Occipital lobe (tissue), 2 donors: ENCODE measurements around the gene GALNT5. TPM values are rescaled to one million over a fixed set of nuclear protein-coding genes. Genes with fewer than 3 reads are reported as not detected.

Experiments used
- DNase-seq: peaks from one replicate; lab custom pipeline; 2025; lab: John Stamatoyannopoulos, UW
- total RNA-seq: library from RNA; depleted of rRNA; stranded (reverse); fragments of >200 nt; gene quantifications from one replicate; pipeline ENCODE4 v1.2.3, GENCODE V29; 2014

GALNT5 gene
- total RNA-seq, 1 donor from 2014 or later: 0.16 TPM

DNA sequence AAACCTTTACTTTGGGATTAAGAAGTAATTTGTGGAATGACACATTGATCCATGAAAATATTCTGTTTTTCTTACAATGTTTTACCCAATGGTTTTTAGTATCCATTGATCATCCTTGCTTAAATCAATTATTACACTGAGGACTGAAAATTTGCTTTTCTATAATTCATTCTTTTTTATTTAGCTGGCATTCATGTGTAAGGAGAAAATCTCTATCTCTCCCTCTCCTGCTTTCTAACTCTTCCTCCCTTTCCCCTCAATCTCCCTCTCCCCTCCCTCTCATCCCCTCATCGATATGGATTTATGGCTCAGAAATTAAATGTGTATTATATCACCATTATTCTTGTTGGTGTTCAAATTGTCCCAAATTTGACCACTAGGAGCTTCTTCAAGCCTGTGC lies 29.7 kb downstream of the GALNT5 start:
- no peak for DNase-seq

DNA sequence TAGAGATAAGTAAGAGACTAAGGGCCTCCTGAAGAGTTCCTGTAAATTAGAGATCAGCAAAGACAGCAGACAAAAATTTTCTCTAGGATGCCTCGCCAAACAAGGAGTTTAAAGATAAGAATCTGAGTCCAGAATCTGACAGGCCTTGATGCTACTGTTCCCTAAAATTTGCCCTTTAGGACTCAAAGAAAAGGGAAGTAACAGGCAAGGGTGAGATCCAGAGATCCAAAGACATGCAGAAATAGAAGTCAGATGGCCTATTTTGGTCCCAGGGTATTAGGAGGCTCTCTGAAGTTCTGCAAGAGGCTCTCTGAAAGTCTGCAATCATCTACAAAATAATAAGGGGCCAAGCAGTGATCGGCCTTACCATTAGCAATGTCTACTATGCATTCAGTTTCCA lies 33.0 kb downstream of the GALNT5 start:
- no peak for DNase-seq

DNA sequence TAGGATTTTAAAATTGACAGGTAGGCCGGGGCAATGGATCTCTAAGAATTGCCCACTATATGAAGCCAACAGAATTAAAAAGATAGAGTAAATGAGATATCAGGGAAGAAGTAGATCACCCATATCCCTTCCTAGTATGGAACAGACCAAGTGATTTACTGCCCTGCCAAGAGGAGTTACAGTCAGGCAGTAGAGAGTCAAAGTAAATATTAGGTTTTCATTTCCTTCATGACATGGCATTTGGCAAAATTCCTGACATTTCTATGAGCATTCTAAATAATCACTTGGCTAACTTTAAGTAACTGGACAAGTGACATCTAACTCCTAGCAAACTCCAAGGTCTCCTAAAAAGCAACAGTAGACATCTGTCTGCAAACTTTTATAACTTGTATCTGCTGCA lies 33.5 kb downstream of the GALNT5 start:
- no peak for DNase-seq

DNA sequence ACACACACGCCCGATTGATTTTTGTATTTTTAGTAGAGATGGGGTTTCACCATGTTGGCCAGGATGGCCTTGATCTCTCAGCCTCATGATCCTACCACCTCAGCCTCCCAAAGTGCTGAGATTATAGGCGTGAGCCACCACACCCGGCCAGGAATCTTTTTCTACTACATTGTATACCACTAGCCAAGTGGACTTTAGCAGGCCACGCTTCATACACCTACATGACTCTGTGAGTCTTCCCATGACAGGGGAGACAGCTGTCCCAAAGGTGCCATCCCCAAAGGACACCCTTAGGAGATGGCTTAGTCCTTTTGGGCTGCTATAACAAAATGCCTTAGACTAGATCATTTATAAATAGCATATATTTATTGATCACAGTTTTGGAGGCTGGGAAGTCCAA lies 35.3 kb downstream of the GALNT5 start:
- no peak for DNase-seq

DNA sequence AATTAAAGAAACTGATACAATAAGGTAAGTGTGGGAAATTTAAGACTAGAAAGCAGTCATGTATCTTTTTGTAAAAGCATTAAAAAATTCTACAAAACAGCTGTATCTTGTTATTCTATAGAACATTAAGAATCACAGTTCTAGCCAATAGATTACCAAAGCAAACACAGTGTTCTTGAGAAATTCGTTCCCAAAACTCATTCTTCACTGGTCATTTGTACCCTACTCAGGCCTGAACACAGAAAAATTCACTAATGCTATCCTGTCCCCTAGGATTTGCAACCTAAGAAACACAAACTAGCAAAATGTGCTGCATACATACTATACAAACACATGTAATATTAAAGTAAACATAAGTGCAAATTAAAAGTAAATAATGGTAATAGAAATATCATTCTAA lies 39.0 kb downstream of the GALNT5 start:
- no peak for DNase-seq

DNA sequence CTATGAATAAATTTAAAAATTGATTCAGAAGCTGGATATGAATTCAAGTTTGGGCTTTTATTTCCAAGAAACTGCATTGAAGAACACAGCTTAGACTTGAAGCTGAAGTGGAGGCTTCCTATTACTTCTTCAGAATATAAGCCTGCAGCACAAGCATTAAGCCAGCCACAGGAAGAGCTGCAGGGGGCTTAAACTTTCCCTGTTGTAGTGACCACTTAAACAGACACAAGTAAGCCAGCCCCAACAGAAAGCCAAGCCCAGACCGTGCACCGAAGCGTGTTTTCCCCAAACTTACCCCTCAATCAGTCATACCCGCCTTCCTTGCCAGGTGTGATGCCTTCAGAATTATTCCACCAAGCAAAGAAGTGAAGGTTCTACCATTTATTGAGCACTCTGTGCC lies 39.5 kb downstream of the GALNT5 start:
- DNase-seq: no peak

DNA sequence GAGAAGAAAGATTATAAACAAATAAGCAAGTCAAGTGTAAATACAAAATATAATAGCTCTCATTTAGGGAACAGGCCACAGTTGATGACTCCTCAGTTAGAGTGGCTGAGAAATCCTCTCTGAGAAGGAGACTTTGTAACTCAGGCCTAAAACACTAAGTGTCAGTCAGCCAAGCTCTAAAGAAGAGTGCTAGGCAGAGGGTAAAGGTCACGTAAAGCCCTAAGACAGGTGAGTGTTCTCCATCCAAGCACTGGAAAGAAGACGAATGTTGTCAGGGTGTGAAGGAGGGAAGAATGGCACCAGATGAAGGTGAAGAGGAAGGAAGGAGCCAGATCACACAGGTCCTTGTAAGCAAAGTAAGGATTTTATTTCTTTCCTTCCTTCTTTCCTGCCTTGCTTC lies 43.8 kb downstream of the GALNT5 start:
- no peak for DNase-seq

DNA sequence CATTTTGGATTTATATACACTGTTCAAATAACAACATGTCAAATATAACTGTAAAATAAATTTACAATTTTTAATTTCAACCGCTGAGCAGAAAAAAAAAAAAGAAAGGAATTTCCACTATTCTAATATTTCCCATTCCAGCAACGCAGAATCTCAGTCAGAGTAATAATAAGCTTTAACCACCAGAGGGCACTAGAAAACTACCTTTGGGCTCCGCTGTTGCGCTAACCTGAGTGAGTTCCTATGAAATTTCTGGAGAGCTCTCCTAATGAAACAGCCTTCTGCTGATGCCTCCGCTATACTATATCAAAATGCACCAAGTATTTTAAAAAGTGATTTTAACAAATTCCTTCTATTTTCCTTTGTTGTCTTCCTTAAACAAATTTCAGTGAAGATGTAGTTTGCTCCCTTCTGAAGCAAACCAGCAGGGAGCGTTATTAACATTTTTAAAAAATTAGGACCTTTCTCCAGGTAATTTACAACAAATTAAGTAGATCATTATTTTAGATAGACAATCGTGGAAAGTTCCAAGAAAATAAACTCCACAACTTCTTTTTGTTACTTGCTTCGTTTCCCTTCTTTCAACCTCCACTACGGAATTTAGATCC lies 45.1 kb downstream of the GALNT5 start:
- DNase-seq: no peak

DNA sequence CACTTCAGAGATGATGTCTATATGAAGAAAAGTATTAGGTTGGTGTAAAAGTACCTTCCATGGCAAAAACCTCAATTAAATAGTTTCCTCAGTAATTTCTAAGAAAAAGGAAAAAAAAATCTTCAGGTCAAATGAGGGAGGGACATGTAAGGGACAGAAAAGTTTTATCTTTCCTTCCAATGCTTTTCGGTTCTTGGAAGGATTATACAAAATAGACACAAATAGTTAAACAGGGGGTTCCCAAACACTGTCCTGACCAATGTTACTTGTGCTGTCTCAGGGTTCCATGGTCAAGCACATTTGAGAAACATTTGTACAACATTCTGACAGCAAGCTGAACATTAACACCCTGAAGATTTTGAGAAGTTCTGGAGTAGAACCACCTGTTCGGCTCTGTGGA lies 46.1 kb downstream of the GALNT5 start:
- DNase-seq: no peak

DNA sequence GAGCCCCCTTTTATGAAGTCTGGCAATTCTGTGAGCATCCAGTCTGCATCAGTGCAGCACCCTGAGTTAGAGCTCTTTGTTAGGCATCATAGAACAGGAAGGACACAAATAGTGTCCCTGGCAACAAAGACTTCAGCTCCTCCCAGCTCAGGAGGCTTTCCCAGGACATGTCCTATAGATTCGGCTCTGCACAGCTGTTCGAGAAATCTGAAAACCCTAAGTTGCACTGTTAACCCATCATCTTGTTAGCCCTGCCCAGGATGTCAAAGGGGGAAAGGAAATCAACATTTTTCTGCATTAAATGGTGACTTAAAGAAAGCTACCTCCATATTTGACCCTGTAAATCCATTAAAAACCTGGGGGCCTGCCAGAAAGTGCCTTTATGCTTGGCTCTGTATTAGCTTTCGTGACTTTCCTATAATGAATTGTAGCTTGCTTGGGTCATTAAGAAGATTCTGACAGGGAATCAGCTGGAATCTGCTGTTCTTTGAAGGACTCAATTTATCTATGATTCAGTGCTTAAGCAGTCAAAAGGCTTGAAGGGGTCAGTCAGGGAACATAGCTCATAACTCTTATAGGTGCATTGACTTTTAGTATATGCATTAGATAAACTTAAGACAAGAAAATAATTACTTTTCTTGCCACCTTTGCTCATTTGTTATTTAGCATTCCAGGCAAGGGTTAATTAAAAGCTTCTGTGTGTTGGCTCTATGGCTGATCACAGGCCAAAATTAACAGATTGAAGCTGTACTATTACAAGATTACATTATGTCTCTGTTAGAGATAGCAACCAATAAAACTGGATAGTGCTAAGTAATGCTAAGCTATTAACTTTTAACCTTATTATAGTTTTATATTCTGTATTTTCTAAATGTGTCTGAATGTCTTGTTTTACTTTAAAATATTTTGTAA lies 47.6 kb downstream of the GALNT5 start:
- DNase-seq: no peak

DNA sequence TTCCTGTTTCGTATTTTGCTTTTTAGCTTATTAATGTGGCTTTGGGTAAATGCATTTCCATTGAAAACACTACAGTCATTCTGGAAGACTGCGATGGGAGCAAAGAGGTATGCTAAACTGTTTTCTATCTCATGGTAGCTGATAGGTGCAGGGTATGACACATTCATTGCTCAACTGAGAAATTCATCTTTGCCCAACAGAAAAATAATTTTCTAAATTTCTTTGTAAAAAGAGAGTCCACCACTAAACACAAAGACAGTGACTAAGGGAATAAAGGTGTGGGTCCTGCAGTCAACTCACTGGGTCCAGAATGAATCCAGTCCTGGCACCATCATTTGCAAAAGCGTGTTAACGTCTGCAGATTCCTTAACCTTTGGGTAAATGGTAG lies 48.2 kb downstream of the GALNT5 start:
- DNase-seq: no peak

DNA sequence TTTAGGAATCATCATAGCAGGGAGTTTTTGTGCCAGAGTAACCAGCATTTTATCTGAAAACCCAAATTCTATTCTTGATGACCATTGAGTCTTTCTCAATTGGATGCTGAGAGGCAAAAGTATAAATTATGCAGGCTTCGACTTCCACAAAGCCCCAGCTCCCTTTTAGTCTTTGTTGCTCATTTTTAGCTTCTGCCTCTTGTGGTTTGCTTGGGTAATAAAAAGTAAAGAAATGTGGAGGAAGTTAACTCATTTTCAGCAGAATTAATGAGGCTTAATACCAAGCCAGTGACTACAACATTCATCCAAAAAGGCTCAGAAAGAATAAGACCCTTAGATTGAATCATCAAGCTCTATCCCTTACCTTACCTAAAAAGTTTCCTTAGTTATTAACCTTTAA lies 49.5 kb downstream of the GALNT5 start:
- DNase-seq: no peak

DNA sequence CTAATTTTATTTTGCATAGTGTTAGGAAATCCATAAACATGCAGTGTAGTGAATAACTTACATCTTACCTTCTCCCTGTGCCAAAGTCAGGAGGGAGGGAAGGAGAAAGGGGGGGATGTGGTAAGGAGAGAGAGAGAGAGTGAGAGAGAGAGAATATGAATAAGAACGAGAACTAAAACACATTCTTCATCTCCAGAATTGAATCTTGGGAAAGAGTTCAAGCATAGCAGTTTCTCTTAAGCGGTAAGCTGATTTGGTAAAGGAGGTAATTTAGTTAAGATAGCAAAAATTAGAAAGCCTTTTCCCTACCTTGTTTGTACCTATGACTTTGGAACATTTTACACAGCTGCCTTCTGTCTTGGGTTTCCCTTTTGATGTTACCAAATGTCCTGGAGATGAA lies 52.4 kb downstream of the GALNT5 start:
- DNase-seq: no peak

DNA sequence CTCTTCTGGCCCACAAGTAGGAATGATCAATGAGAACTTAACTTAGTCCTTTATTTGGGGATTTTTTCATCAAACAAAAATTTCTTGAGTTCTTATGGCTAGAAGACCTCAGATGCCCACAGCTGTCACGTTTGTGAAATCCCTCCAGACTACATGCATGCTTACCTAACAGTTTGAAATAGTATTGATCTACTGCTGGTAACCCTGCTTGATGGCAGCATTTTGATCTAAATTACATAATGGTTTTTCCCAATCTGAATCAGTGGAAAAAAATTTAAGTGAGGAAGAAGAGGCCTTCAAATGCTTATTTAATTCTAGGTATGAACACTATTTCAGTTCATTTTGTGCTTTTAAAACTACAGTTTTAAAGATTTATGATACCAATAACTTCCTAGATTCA lies 54.2 kb downstream of the GALNT5 start:
- no peak for DNase-seq

DNA sequence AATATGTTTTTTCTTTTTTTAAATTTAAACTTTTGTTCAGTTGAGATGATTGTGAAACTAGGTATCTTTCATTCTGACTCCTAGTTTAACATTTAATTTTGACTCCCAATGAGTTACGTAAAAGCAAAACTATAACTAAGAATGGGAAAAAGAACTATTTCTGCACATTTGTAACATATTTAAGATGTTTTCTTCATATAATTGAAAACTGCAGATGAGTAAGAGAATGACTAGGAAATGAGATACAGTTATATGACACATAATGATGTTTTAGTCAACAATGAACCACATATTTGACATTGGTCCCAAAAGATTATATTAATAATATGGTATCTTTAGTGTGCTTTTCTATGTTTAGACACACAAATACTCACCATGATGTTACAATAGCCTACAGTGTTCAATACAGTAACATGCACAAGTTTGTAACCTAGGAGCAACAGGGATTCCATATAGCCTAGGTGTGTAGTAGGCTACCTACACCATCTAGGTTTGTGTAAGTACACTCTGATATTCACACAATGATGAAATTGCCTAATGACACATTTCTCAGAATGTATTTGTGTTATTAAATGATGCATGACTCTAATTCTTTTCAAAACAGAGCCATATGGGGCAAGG lies 55.5 kb downstream of the GALNT5 start:
- no peak for DNase-seq

DNA sequence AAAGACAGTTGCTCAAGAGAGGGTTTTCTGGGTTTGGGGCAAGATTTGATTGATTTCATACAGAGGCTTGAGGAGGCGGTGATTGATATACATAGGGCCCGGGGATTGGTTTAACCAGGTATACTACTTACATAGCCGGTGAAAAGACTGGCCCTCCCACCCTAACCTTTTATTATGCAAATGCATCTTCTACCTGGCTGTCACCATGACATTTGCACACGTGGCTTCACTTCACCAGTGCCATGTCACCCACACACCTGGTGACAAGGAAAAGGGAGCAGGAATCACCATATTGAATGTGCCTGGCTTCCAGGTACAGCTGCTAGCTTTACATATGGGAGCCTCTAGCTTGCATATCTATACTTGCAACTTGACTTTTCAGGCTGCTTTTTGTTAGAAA lies 58.4 kb downstream of the GALNT5 start:
- DNase-seq: no peak

DNA sequence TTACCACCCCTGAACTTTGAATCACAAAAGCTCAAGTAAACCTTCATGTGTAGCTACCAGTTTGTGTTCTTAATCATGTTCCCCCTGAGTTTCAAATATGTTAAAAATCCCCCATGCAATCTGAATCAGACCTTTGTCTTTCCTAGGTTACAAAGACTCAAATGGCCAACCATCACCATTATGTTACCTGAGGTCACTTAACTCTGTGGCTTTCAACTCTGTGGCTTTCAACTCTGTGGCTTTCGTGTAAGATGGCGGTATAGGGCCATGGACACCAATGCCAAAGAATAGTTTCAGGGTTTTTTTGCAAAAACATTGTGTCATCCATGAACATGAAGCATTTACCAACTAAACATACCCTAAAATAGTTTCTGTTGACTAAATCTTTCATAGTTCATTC lies 61.4 kb downstream of the GALNT5 start:
- no peak for DNase-seq

DNA sequence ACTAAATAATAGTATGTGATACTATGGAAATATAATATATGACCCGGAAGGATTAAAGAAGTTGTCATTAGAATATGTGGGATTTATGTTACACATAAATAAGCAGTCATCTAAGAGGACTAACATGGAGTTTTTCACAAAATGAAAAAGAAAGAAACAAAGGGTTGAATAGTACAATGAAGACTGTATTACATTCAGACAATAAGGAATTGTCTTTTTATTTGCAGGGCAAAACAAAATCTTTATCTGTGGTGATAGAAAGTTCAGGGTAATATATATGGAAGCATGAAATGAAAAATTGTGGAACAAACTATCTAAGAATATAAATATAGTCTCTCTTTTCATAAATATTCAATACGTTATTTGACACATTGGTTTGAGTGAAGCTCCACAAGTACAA lies 62.3 kb downstream of the GALNT5 start:
- no peak for DNase-seq

DNA sequence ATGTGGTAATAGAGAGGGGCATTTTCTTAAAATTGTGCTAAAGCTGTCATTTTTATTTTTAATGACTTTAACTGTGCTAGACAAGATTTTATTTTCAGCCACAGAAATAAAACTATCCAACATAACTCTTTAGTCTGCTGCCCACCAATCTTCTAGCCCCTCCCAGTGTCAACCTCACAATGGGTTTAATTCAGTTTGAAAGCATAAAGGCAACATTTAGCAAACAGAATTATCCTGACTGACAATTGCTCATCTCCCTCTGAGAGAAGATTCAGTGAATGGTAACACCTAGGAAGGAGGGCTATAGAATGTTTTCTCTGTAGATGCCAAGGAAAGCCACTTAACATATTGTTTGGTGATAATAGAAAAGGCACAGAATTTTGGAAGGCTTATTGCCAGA lies 62.9 kb downstream of the GALNT5 start:
- DNase-seq: no peak

DNA sequence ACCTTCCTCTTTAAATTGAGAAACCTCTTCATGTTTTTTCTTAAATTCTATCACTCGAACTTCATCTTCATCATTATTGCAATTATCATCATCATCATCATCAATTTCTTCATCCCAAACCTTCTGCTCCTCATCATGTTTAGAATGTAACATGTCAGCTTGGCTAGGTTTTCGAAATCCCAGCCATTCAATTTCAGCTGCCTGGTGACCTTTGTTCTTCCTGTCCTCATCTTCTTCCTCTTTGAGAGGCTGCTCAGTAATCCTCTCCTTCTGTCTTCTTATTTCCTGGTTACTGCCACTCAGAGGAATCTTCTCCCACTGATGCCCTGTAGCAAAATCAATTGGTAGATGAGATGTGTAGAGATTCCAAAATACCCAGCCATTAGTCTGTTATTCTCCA lies 64.0 kb downstream of the GALNT5 start:
- no peak for DNase-seq

DNA sequence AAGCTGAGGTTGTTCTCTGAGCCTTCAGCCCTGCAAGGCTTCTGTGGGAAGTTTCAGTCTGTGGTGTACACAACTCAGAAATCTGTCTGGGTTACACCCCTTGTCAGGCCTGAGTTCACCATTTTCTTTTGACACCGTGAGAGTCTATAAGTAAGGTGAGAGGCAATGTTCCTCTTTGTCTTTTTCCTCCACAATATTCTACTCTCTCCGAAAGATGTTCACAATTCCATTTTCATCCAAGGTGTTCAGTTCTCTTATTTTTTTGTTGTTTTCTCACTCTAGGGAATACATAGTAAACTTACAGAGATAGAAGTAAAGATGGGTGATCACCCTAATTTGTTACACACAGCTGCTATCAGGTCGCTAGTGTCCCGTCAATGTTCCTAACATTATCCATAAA lies 64.9 kb downstream of the GALNT5 start:
- no peak for DNase-seq

DNA sequence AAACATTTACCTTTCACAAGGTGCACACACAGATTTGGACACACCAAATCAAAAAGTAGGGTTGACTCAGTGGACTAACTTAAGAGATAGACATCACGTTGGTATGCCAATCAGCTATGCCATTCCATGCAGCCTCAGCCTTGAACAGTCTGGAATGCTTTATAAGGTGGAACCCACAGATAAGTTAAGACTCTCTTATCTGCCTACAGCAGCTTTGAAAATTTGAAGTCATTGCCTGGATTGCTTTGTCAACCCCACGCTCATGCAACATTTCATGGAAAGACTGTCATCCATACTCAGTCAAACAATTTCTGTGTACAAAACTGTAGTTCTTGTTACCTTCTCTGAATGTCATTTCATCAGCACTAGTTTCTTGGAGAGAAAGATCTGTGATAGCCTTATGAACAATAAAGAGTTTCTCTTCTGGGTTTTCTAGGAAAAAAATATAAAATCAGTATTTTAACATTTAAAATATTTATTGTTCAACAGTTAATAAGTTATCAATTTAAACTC lies 66.9 kb downstream of the GALNT5 start:
- no peak for DNase-seq

DNA sequence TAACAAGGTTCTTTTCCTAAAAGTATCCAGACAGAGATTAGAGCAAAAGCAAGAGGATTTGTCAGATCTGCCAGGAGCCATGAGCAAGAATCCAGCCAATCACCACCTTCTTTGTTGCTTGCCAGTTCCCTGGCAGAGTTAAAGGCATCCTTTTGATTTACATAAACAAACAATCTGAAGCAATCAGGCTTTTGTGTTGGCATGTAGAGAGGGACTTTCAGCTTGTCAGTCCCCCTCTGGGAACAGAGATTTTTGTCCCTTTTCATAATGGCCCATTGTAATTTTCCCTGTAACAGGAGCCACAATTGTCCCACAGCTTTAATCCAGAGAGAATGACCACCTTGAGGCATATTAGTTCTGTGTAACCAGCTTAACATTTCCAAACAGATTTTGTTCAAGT lies 68.3 kb downstream of the GALNT5 start, which contains the start of gene ERMN:
ERMN (minus strand) TSS at position 39 of the 400 bp plus-strand sequence. CDS start 182 bp downstream, outside the sequence.
- peak; percentile 35 for DNase-seq
